Stimulated activated naive CD8-positive, alpha-beta T cell treated with anti-CD3 and anti-CD28 coated beads, Interleukin-15, Interleukin-2, amounts not matched to agents 100 U/mL and 50 U/mL, for 24 hours (primary cell): Measurements from ENCODE around the gene HOXD10.

Experiments
- ATAC-seq: fragments of 150-1000 bp; cut with Tn5 transposase; one replicate; pipeline ENCODE4 v1.10.0; 2021
- DNase-seq: peaks from one replicate; pipeline ENCODE4 v3.0.0; 2021

Gene HOXD10

DNA sequence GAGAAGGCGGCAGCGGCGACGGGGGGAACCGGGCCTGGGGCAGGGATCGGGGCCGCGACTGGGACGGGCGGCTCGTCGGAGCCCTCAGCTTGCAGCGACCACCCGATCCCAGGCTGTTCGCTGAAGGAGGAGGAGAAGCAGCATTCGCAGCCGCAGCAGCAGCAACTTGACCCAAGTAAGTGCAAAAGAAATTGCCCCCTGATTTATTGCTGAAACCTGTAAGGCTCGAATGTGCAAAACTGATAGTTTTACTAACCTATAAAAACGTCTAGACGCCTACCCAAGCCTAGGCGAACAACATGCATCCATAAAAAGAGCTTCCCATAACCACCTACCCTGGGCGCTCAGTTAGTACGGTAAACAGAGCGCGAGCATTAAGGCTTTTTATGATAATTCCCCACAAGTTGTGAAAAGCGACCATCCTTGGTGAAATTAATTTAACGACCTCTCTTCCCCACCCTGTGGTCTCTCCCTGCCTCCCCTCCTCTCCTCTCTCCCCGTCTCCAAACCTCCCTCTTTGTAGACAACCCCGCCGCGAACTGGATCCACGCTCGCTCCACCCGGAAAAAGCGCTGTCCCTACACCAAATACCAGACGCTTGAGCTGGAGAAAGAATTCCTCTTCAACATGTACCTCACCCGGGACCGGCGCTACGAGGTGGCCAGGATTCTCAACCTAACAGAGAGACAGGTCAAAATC is 7.0 kb downstream of the HOXD10 start:
- DNase-seq (no peak), ATAC-seq (no peak)

DNA sequence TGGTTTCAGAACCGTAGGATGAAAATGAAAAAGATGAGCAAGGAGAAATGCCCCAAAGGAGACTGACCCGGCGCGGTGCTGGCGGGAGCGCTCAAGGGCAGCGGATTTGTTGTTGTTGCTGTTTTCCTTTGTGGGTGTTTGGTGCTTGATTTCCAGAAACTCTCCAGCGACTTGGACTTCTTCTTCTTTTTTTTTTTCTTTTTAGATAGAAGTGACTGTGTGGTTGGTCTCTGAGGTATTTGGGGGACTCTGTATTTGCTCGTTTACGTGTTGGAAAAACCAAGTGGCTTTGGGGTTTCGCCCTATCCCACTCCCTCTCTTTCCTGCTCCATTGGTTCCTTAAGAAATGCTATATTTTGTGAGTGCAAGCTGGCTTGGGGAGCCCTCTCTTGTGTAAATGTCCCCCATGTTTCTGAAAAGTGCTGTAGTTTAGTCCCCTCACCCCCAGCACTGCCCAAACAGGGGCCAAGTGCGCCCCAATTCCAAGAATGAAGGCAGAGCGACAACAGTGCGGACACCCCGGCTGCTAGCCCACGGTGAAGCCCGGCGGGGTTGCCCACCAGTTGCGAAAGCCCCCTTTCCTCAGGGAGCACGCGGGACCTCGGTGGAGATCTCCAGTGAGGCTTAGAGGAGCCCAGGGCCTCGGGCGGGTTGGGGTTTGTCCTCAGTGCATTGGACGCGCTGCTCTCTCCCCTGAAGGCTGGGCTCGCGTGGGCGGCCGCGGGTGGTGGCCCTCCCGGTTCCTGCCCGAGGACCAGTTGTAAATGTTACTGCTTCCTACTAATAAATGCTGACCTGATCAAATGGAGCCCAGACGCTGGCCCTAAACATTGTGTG is 7.8 kb downstream of the HOXD10 start:
- DNase-seq = no peak
- no peak for ATAC-seq

DNA sequence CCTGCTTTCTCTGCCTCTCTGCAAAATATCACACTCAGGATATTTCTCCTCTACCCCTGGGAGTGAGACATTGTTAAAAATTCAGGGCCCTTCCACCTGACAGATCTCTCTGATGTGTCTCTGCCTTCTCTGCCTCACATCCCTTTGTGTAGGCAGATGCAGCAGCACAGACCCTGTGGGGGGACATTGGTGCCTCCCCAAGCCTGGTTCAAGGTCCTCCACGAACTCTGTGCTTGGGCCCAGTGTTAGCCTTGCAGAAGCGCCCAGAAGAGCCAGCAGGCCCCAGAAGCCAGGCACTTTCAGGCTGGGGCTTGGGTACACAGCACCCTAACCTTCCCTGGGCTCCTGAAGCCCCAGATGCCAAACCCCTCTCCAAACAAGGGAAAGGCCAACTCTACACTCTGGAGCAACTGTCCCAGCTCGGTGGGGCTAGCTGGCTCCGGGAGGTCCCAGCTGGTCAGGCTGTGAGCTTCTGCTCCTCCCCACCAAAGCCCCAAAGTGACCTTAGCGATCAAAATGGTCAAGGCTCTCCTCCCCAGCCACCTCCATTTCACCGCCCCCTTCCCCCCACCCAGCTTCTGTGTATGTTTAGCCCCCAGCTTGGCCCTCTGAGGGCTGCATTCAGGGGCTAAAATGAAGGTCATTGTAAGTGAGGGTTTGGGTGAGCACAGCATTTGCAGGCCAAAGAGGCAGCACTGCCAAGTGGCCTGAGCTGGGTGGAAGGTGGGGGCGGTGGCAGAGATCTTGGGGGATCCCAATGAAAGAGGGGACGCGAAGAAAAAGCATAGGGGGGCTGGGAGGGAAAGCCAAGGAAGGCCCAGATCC is 8.6 kb downstream of the HOXD10 start:
- ATAC-seq (no peak), DNase-seq (no peak)

DNA sequence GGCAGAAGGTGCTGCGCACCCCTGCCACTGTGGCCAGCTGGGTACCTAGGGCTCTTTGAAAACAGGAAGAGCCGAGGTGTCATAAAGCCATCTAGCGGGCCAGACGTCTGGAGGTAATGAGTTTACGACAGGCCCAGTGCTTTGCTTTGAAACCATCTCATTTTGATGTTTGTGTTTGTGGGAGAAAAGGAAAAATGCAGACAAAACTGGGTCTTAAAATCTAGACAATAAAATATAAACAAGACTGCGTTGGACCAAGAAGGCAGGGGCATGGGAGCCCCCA is 9.1 kb downstream of the HOXD10 start:
- DNase-seq (no peak), ATAC-seq (no peak)

DNA sequence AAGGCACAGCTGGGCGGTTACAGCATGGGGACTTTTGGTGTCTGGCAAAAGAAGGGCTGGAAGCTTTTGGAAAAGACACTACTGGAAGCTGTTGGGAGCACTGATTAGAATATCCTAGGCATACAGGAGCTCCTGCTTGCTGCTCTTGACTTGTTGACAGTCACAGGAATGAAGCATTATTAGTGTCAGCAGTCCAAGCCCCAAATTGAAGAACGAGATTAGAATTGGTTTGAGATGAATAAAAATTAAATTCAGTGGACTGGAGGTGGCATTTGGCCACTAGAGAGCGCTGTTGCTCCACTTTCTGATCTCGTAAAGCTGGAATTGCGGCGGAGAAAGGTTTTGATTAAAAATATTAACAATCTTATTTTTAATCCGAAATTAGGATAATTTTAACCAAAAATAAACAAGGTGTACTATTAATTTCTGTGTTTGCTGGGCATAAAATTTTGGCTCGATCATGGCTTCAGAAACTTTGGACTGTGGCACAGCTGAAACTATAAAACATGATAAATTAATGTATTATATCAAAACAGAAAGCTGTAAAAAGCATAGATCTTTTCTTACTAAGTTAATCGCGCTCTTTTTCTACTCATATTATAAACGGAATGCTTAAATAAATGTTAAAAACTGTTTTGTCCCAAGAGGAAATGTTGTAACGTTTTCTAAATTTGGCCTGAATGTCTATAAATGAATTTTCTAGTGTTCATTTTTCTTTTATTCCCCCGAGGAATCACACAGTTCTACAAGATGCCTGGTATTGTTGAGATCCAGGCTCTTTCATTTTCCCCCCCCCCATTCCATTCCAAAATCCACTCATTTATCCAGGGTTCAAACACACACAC is 10.6 kb downstream of the HOXD10 start:
- no peak for ATAC-seq

DNA sequence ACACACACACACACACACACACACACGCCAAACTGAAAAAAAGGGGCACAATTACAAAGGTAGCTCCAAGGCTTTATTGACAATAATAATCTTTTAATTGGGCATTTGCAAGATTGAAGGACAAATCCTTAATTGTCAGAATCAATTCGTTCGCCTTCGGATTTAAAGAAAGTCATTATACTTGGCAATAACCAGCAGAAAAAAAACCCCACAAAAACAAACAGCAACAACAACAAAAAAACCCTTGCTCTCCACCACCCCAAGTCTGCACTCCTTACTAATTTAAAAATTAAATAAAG is 11.1 kb downstream of the HOXD10 start:
- ATAC-seq (no peak), DNase-seq (no peak)

More for the DNA sequence above, 10.6 kb downstream of the HOXD10 start:
- DNase-seq = peak; percentile 72

DNA sequence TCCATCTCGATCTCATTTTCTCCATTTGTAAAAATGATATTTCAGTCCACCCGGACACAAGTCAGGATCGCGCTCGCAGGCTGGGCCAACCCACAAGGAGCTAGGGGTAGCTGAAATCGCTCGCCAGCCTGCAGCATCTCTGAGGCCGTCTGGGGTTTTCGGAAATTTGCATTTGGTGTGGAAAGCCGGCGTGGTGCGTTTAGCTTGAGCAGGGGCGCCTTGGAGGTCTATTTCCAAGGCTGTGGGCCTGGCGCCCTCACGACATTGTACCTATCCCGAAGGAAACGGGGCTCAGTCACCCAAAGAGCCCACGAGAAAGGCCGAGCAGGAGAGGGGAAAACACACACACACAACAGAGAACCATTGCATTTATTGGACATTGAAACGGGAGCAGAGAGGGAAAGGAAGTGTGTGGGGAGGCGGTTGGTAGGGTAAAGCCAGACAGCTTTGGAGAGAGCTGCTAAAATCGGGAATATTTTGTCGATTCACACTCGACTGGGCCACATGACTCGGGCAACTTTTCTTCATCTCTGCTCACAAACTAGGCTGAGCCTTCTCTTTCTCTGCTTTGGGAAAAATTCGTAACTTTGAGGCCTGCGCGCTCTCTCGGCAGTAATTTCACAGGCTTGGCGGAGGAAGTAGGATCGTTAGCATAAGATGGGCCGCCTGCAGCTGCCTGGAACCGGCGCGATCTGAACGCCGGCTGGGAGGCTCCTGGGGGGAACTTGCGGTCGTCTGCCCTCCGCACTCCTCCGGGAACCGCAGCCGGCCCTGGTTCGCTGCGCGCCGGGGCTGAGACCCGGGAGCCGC is 11.8 kb downstream of the HOXD10 start:
- DNase-seq (no peak), ATAC-seq (no peak)

DNA sequence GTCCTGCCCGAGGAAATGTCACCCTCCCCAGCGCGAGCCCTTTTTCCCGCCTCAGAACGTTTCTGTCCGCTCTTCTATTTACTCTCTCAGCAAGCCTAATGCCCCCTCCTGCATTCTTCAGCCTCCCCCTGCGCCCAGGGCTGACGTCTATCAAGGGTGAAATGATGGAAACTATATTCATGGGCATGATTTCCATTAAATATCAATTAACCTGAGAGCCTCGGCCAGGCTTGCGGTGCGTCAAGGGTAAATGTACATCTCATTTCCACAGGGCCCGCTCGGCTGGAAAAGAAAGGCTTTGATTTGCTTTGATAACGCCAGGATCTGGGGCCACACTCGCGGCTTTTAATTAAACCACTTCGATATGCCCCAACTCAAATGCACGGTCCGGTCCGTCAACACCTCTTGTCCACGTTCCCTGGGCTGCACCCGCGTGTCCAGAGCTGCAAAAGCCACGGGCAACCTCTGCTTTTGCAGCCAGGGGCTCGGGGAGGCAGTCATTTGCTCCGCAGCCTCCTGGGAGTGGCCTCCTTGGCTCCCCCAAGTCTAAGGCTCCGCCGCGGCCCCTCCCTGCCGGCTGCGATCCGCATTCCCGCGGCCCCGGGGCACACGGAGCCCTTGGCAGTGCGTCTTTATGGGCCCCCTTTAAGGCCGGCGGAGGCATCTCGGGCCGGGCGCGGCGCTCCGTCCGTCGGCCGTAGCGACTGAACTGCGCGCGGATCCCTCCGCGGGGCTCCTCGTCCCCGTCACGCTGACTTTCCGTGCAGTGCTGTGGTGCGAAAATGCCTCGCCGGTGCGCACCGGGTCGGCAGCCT is 12.6 kb downstream of the HOXD10 start, which contains the start of gene HOXD8:
TSS of gene HOXD8 (plus strand) at position 724 of the 815 bp plus-strand sequence. CDS start 662 bp downstream, outside the sequence.
- ATAC-seq = peak; percentile 20
- DNase-seq = peak; percentile 28

DNA sequence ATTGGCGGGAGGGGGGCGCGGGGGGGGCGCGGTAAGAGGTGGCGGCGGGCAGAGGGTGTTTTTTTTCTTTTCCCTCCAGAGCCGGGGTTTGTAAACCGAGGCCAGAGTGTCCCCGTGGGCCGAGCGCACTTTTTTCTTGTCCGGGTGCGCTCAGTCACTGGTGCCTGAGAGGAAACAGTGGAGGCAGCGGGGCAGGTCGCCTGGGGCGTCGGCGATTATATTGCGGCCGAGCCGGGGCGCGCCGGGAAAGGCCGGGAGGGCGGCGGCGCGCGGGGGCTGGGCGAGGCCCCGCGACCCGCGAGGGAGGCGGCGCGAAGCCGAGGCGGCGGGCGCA is 13.2 kb downstream of the HOXD10 start:
- no peak for ATAC-seq
- no peak for DNase-seq

DNA sequence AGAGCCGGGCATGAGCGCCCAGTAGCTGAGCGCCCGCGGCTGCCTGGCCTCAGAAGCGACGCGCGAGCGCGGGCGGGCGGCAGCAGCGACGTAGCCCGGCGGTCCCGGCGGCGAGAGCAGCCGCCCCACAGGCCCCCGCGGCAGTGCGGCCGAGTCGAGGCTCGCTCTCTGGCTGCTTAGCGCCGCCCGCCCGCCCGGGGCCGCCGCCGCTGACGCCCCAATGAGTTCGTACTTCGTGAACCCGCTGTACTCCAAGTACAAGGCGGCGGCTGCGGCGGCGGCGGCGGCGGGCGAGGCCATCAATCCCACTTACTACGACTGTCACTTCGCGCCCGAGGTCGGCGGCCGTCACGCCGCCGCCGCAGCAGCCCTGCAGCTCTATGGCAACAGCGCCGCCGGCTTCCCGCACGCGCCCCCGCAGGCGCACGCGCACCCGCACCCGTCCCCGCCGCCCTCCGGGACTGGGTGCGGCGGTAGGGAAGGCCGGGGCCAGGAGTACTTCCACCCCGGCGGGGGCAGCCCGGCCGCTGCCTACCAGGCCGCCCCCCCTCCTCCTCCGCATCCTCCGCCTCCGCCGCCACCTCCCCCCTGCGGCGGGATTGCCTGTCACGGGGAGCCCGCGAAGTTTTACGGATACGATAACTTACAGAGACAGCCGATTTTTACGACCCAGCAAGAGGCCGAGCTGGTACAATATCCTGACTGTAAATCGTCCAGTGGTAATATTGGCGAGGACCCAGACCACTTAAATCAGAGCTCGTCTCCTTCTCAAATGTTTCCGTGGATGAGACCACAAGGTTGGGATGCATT is 13.8 kb downstream of the HOXD10 start:
- ATAC-seq (peak; percentile 29), DNase-seq (peak; percentile 36)

DNA sequence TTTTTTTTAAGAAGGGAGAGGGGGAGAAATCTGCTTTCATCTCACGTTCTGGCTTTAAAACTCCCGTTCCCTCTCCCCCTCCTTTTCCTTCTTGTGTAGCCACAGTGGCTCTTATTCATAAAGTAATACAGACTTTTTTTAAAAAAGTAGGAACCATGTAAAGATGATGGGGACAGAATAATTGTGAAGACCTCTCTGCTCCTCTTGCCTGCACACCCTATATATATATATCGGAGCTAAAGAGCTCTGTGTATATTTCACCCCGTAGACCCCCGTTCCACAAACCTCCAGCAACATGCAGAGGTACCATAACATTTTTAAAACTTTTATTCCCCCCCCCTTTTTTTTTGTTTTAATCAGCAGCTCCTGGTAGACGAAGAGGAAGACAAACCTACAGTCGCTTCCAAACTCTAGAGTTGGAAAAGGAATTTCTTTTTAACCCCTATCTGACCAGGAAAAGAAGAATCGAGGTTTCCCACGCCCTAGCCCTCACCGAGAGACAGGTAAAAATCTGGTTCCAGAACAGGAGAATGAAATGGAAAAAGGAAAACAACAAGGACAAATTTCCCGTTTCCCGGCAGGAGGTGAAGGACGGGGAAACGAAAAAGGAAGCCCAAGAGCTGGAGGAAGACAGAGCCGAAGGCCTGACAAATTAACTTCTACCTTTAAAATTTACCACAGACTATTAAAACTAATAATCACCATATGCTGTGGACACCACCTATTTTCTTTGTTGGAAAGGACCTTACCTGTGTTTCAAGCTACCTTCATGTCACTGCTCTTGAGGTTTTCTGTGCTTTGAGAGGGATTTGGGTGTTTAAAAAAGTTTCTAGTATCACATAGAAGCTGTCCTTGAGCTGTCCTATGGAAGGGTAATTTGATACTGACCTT is 14.6 kb downstream of the HOXD10 start:
- ATAC-seq (no peak), DNase-seq (no peak)

DNA sequence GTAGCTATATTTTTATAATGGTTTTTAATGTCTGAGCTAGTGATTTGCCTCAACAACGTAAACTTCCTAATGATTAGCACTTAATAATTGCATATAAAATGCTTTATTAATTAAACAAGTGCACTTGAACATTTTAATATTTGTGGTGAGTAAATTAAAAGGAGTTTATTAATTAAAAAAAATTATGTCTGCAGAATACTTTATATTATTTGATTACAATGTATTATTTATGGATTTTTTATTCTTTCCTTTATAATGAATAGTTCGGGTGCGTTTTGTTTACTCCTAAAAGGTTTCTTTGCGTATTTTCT is 15.2 kb downstream of the HOXD10 start:
- ATAC-seq (no peak), DNase-seq (no peak)

DNA sequence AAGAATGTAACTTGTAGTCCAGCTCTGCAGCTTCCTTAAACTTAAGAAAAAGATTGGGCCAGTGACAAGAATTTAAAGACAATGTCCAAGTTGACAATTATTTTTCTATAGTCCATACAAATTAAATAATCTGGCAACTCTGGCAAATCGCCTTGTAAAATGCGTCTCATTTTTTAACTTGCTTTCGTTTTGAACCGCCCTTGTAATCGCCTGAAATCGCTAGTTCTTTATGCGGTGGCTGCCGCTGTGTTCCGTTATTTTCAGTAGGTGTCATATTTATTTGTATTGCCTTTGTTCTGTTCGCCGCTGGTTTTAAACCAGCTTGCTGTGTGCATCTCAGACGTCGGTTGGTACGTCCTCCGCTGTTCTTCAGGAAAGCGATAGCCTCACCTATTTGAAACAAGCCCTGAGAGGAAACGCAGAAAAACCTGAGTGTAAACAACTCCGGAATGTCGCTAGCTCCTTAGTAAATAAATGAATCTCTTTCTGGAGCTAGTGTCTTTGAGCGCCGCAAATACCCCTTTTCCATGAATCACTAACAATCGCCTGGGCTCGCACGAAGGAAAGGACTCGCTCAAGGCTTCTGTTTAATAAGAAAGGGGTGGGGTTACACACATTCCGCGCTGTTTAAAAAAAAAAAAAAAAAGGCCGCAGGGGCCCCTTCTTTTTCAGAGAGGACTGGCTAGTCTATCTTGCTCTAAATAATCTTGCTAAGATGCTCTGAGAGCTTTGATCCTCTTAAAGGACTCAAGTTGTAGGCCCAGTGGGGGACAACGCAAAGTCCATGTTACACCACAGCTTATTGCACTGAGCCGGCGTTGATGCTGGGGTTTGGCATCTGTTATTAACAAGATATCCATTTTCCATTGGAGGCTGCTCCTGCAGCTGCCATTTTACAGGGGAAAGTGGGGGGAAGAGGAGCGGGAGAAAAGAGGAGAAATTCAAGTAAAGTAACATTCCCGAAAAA is 15.9 kb downstream of the HOXD10 start:
- ATAC-seq (no peak), DNase-seq (no peak)

DNA sequence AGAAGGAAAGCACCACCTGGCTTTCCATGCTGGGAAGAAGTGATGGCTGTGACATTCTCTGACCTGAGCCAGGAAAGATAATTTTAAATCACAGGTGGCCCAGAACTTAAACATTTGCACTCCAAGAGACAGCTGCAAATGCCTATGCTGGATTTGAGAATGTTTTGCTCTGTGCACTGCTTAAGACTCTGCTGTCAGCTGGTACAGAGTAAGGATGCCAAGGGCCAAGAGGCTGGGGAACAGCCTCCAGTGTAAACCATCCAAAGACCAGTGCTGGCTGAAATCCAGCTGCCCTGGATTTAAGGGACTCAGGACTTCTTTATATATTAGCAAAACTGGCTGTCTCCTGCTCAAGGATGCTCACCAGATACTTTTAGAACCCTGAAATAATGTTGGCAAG is 16.8 kb downstream of the HOXD10 start:
- DNase-seq (no peak), ATAC-seq (no peak)

DNA sequence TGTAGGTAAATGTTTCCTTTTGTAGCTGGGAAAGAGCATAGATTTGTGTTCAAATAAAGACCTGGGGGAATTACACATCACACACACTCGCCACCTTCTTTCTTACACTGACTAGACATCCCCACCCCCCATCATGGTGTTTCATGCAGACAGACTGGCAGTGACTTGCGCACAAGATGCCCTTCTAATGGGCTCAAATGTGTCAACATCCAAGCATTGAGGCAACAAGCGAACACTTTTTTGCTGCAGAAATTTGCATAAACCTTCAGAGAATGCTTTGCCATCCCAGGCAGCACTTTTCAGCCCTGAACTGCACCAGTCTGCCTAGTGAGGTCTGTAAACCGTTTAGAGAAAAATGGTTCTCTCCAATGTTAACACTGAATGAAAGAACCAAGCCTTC is 17.5 kb downstream of the HOXD10 start:
- ATAC-seq (no peak), DNase-seq (no peak)

DNA sequence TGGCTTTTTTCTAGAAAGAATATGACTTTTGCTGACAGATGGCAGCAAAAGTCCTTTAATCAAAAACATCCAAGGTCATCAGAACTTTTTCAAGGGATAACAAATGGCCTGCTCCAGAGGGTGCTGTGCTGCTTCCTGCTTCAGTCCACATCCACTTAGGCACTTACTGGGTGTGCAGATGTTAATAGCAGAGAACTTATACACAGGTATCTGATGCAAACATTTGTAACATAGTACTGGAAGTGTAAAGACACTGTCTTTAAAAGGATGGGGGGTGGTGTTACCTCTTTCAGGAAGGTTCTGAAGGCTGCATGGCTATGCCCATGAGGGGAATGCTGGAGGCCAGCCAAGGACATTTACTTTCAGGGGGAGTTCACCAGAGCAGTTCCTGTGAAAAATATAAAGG is 18.5 kb downstream of the HOXD10 start:
- ATAC-seq (no peak), DNase-seq (no peak)

DNA sequence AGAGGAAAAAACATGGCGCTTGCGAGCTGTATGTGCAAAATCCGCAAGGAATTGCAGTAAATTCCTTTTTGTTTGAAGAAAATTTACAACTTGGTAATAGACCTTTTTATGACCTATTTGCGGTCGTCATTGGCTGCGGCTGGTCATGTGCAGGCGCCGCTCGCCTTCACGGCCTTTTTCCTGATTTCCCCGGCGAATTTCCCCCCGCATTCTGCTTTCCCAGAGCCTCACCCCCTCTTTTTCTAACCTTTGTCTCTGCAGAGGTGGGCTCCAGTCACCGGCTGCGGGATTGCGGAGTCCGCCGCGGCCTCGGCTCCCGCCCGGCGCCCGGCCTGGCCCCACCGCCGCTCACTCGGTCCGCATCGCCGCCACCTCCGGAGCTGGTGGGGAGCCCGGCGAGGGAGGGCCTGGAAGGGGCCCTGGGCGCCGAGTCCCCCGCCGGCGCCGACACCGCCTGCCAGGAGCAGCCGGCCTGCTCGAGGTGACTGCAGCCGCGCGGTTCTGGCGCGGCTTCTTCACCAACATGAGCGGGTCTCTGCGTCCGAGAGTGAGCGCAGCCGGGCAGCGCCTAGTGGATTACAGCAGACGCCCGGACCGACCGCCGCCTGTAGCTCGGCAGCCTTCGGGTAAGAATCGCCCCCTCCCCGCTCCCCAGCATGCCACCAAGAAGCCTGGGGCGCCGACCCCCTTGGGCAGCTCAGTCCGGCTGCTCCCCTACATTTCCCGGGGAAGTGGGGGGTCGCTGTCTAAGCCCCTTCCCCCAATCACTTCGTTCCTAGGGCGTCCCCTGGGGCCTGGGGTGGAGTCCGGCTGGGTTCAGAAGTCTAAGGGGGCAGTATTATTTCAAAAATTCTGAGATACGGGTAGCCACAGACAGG is 20.0 kb downstream of the HOXD10 start:
- ATAC-seq (no peak), DNase-seq (no peak)
